ENCODE results near the gene CROT.
"Not testable (repeated sequence)": the region's sequence is repeated elsewhere in the genome, so short reads cannot be mapped to it uniquely, and the experiment has no call there.

Gene CROT

GRCh38 chr7:87318741-87319140 lies 26.7 kb upstream of the CROT start:
- H3K9ac ChIP-seq (ENCODE audit: insufficient read length) = no peak overlapping the region
- no peaks in the 10 kb centered on the region for H3K36me3 ChIP-seq (ENCODE audit: insufficient read depth, low read length)
- no peaks in the 10 kb centered on the region for H3K9me3 ChIP-seq (ENCODE audit: low read depth, low read length)
- DNase-seq (ENCODE audit: low read depth, low spot score) = no peak
- TF ChIP-seq FOXP2 (optimal IDR thresholded peaks at IDR 0.05; ENCODE audit: control extremely low read depth, extremely low read length, insufficient read depth) (no peak), EZH2 (IDR thresholded peaks at IDR 0.05) (no peak), POLR2AphosphoS5 (IDR thresholded peaks at IDR 0.05; ENCODE audit: borderline replicate concordance, low read depth, low read length) (no peak)
- no peak overlapping the region for H3K4me3 ChIP-seq
- H3K27ac ChIP-seq = no peak overlapping the region

GRCh38 chr7:87319154-87319581 lies 26.3 kb upstream of the CROT start:
- H3K9me3 ChIP-seq (ENCODE audit: low read depth, low read length); H3K9ac ChIP-seq (ENCODE audit: insufficient read length); H3K27ac ChIP-seq; DNase-seq (ENCODE audit: low read depth, low spot score); H3K4me3 ChIP-seq; H3K36me3 ChIP-seq (ENCODE audit: insufficient read depth, low read length): not testable (repeated sequence)

- TF ChIP-seq EZH2 (IDR thresholded peaks at IDR 0.05) = no peak
- TF ChIP-seq POLR2AphosphoS5 (IDR thresholded peaks at IDR 0.05; ENCODE audit: borderline replicate concordance, low read depth, low read length) = no peak
- TF ChIP-seq FOXP2 (optimal IDR thresholded peaks at IDR 0.05; ENCODE audit: control extremely low read depth, extremely low read length, insufficient read depth) = no peak
- DNase-seq (ENCODE audit: low read depth, low spot score) = no peak
Measured at GRCh38 chr7:87322912-87323311, 22.6 kb upstream of the CROT start.

GRCh38 chr7:87325576-87326370 lies 19.7 kb upstream of the CROT start:
- no peak overlapping the region for H3K4me3 ChIP-seq
- no peak overlapping the region for H3K9ac ChIP-seq (ENCODE audit: insufficient read length)
- peaks cover 7% of the 10 kb centered on the region; the same call in 1 of the 2 replicates for H3K9me3 ChIP-seq (ENCODE audit: low read depth, low read length)
- H3K36me3 ChIP-seq (ENCODE audit: insufficient read depth, low read length) = no peaks in the 10 kb centered on the region
- DNase-seq (ENCODE audit: low read depth, low spot score) = no peak
- H3K27ac ChIP-seq = no peak overlapping the region
- TF ChIP-seq EZH2 (IDR thresholded peaks at IDR 0.05) = no peak
- no peak for TF ChIP-seq FOXP2 (optimal IDR thresholded peaks at IDR 0.05; ENCODE audit: control extremely low read depth, extremely low read length, insufficient read depth)
- TF ChIP-seq POLR2AphosphoS5 (IDR thresholded peaks at IDR 0.05; ENCODE audit: borderline replicate concordance, low read depth, low read length) = no peak

More at GRCh38 chr7:87322912-87323311, 22.6 kb upstream of the CROT start:
- peaks cover 3% of the 10 kb centered on the region; the same call in 1 of the 2 replicates for H3K9me3 ChIP-seq (ENCODE audit: low read depth, low read length)
- no peak overlapping the region for H3K9ac ChIP-seq (ENCODE audit: insufficient read length)
- H3K36me3 ChIP-seq (ENCODE audit: insufficient read depth, low read length) = no peaks in the 10 kb centered on the region
- H3K27ac ChIP-seq = no peak overlapping the region
- H3K4me3 ChIP-seq = no peak overlapping the region

- no peak for DNase-seq (ENCODE audit: low read depth, low spot score)
- Histone ChIP-seq H3K9me3 (ENCODE audit: low read depth, low read length) (peaks cover 7% of the 10 kb centered on the region; the same call in 1 of the 2 replicates), H3K36me3 (ENCODE audit: insufficient read depth, low read length) (no peaks in the 10 kb centered on the region), H3K27ac (no peak overlapping the region), H3K9ac (ENCODE audit: insufficient read length) (no peak overlapping the region), H3K4me3 (no peak overlapping the region)
- TF ChIP-seq FOXP2 (optimal IDR thresholded peaks at IDR 0.05; ENCODE audit: control extremely low read depth, extremely low read length, insufficient read depth) = no peak
Measured at GRCh38 chr7:87328281-87328680, 17.2 kb upstream of the CROT start.

GRCh38 chr7:87330316-87330715 lies 15.1 kb upstream of the CROT start:
- no peak for TF ChIP-seq FOXP2 (optimal IDR thresholded peaks at IDR 0.05; ENCODE audit: control extremely low read depth, extremely low read length, insufficient read depth)
- TF ChIP-seq EZH2 (IDR thresholded peaks at IDR 0.05) = no peak
- no peak for TF ChIP-seq POLR2AphosphoS5 (IDR thresholded peaks at IDR 0.05; ENCODE audit: borderline replicate concordance, low read depth, low read length)
- Histone ChIP-seq H3K9me3 (ENCODE audit: low read depth, low read length) (peaks cover 7% of the 10 kb centered on the region; the same call in 1 of the 2 replicates), H3K9ac (ENCODE audit: insufficient read length) (no peak overlapping the region), H3K36me3 (ENCODE audit: insufficient read depth, low read length) (no peaks in the 10 kb centered on the region), H3K27ac (no peak overlapping the region), H3K4me3 (no peak overlapping the region)
- no peak for DNase-seq (ENCODE audit: low read depth, low spot score)

- Histone ChIP-seq H3K36me3 (ENCODE audit: insufficient read depth, low read length) (no peaks in the 10 kb centered on the region), H3K9me3 (ENCODE audit: low read depth, low read length) (peaks cover 7% of the 10 kb centered on the region; the same call in 1 of the 2 replicates), H3K9ac (ENCODE audit: insufficient read length) (no peak overlapping the region), H3K27ac (no peak overlapping the region), H3K4me3 (no peak overlapping the region)
- no peak for DNase-seq (ENCODE audit: low read depth, low spot score)
- TF ChIP-seq FOXP2 (optimal IDR thresholded peaks at IDR 0.05; ENCODE audit: control extremely low read depth, extremely low read length, insufficient read depth) (no peak), POLR2AphosphoS5 (IDR thresholded peaks at IDR 0.05; ENCODE audit: borderline replicate concordance, low read depth, low read length) (no peak), EZH2 (IDR thresholded peaks at IDR 0.05) (no peak)
Measured at GRCh38 chr7:87330942-87331341, 14.5 kb upstream of the CROT start.

GRCh38 chr7:87331687-87332252 lies 13.7 kb upstream of the CROT start:
- peaks cover 7% of the 10 kb centered on the region; the same call in 1 of the 2 replicates for H3K9me3 ChIP-seq (ENCODE audit: low read depth, low read length)

More at GRCh38 chr7:87331687-87332252, 13.7 kb upstream of the CROT start:
- Histone ChIP-seq H3K9ac (ENCODE audit: insufficient read length) (no peak overlapping the region), H3K27ac (no peak overlapping the region), H3K36me3 (ENCODE audit: insufficient read depth, low read length) (no peaks in the 10 kb centered on the region), H3K4me3 (no peak overlapping the region)
- no peak for DNase-seq (ENCODE audit: low read depth, low spot score)
- no peak for TF ChIP-seq FOXP2 (optimal IDR thresholded peaks at IDR 0.05; ENCODE audit: control extremely low read depth, extremely low read length, insufficient read depth)
- no peak for TF ChIP-seq POLR2AphosphoS5 (IDR thresholded peaks at IDR 0.05; ENCODE audit: borderline replicate concordance, low read depth, low read length)
- no peak for TF ChIP-seq EZH2 (IDR thresholded peaks at IDR 0.05)
